Activated CD4-positive, alpha-beta T cell treated with anti-CD3 and anti-CD28 coated beads, Interleukin-2, Interleukin-6, amounts not matched to agents 100 ng/mL and 50 ng/mL, durations not matched to agents 16 hours and 8 hours (primary cell): ENCODE results near the gene FAT1.
"Not testable (repeated sequence)": the region's sequence is repeated elsewhere in the genome, so short reads cannot be mapped to it uniquely, and the experiment has no call there.

Experiments
- DNase-seq: peaks from one replicate; pipeline ENCODE4 v3.0.0-alpha.2; 2020

The FAT1 gene

GRCh38 chr4:186723292-186724057, at the start of gene FAT1:
FAT1 (minus strand) TSS chr4:186723856; CDS start chr4:186709827, 14,029 bp downstream.
- no peak for DNase-seq

DNA sequence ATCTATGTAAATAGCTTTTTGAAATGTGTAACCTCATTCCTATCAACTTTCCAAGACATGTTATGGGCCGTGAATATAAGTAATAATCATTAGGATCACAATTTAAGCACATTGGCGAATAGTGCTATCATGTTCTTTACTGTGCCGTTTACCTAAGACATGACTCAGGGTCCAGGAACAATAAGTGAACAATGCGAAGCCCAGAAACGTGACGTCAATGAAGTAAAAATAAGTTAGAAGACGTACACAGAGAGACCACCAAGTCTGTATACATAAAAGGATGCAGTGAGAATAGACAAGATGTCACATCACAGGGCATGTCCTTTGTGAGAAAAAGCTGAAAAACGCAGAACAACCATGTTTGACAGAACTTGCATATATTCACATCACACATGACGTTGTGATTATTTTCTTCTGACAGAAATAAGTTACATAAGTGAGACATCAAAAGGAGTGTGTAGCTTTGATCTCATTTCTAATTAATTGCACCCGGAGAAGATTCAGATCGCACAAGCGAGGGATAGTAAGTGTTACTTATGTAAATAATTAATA, 49.4 kb upstream of the FAT1 start:
- DNase-seq, result no peak

- DNase-seq, result no peak
Observed at GRCh38 chr4:186771624-186772023, 48.0 kb upstream of the FAT1 start.

DNA sequence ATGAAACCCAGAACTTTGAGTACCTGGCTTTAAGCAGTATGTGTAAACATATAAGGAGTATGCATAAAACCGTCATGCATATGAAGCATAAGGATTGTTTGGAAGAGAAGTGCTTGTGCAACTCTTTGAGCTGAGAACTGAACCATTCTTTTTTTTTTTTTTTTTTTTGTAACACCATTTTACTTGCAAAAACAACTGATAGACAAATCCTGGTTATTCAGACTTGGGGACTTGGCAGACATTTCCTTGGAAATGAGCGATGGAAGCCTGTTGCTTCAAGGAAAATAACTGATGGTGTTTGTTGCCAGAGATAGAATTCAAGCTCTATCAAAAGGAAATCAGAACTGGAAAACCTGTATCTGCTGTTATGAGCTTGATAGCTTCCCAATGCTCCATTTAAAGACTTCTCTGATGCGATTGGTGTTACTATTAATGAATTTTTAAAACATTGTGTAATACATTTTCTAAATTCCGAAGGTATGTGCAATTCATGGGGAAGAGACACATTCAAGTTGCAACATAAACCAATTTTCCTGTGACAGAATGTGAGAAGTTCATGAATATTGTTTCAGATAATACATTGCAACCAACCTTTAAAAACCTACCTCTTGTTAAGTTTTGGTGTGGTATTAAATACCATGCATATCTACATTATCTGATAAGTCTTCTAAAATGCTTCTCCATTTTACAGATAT, 47.0 kb upstream of the FAT1 start:
- no peak for DNase-seq

DNA sequence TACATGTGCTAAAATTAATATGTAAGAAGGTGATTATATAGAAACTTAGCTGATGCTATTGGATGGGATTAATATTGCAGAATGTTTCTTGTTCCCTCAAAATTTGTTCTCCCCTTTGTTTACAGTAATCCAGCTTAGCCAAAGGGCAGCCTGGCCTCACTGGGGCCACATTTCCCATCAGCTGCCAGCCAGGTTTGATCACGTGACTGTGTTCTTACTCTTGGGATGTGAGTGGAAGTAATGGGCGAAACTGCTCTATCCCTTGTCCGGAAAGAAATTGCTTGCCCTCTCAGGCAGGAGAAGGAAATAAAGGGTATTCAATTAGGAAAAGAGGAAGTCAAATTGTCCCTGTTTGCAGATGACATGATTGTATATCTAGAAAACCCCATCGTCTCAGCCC, 44.1 kb upstream of the FAT1 start:
- DNase-seq, result no peak

DNA sequence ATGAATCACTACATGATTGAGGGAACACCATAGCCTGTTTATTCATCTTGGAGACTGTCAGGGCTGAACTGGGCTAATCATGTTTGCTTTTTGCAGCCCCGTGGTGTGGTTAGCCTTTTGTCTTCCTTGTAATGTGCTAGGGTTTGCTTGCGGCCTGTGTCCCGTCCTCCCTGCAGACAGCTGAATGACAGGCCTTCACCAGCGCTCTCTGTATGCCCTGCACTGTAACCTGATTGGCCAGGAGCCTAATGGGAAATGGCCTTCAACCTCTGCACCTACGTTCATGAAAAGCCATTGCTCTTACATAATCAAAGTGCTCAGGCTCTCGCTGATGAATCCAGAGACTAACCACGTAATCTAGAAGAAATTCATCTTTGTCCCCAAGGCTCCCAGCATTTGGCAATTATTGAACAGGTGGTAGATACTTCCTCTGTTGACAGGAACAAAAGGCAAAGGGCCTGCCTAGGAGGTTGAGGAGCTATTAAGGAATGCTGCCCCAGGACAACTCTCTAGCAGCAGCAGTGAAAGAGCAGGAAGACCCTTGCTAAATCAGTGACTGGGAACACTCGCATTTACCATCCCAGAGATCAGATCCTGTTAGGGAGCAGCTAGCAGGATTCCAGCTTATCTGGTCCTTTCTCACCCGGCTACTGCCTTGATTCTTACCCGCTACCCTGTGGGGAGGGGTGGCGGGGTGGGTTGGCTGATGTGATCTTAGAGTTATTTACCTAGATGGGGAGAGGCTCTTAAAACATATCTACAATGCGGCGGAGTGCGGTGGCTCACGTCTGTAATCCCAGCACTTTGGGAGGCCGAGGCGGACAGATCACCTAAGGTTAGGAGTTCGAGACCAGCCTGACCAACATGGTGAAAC, 42.3 kb upstream of the FAT1 start:
- no peak for DNase-seq

- DNase-seq, result no peak
Observed at GRCh38 chr4:186765138-186765537, 41.5 kb upstream of the FAT1 start.

DNA sequence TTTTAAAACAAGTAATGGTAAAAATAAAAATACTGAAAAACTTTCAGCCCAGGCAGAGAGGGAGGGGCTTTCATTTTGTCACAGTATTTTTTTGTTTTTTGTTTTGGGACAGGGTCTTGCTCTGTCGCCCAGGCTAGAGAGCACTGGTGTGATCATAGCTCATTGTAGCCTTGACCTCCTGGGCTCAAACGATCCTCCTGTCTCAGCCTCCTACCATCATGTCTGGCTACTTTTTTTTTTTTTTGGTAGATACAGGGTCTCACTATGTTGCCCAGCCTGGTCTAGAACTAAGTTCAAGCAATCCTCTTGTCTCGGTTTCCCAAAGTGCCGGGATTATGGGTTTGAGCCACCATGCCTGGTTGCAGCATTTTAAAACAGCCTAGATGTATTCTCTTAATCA, 40.8 kb upstream of the FAT1 start:
- DNase-seq, result no peak

DNA sequence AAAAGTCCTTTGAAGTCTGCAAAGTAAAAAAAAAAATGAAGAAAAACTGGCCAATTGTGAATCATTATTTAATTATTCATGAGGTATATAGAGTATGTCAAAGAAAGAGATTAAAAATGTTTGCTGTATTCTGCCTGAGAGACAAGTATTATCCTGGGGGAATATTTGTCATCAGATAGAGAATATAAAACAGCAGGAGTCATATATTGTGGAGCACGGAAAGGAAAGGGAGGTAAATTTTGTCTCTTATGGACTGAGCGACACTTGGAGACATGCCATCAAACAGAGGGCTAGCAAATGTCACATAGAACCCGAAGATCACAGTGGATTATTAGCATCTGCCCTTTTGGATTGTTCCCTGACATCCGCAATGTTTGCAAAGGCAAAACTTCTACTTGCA, 39.2 kb upstream of the FAT1 start:
- no peak for DNase-seq

DNA sequence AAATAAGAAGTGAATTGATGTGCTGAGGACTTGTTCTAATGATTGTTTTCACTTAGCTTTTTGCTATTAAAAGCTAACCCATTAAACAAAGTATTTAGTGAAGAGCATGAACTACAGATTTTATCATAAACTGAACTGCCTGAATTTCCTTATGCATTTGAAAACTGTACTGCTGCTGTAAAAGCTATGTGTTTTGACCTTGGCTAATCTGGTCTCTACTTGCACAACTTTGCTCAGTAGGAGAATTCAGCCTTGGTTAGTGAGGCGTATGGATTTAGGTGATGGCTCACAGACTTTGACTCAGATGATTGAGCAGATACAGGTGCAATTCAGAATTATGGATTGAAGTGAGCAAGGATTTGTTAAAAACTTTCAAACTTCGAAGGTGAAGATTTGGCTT, 38.7 kb upstream of the FAT1 start:
- DNase-seq, result no peak

DNA sequence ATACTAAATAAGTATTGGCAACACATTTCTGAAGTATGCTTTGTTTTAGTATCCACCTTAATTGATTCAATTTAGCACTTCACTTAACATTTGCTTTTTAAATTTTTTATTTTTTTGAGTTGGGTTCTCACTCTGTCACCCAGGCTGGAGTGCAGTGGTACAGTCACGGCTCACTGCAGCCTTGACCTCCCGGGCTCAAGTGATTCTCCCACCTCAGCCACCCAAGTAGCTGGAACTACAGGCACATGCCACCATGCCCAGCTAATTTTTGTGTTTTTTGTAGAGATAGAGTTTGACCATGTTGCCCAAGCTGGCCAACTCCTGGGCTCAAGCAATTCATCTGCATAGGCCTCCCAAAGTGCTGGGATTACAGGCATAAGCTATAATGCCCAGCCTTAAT, 38.3 kb upstream of the FAT1 start:
- not testable (repeated sequence) for DNase-seq

GRCh38 chr4:186761393-186761792, 37.7 kb upstream of the FAT1 start:
- DNase-seq, result no peak

DNA sequence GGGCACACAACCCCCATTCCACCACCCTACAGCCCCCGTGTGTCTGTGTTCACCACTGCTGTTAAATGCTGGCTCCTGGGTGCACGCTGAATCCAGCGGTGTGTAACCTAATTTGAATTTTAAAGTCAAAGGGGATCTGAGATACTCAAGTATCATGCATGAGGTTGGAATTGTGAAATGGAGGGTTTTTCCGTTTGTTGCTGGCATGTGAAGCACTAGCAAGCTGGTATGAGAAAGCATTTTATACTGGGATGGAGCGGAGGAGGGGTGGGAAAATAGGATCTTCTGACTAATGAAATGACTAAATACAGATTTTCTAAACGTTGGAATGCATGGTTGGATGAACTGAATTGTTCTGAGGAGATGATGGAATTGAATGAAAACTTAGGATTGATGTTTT, 36.9 kb upstream of the FAT1 start:
- no peak for DNase-seq

DNA sequence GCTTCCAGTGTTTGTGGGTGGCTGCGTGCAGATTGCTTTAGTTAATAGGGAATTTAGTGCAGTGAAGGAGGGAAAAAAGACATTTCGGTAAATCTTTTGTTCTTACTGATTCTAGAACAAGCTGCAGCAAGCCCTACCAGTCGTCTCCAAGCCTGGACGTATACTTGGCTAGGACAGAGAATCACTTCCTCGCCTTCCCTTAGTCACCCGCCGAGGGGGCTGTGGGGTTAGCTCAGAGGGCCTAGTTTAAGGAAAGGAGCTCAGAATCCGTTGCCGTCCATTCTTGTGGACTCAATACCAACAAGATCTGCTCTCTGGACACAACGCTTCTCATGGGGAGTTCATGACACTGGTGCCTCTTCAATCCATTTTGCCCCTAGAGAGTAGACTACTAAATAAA, 36.3 kb upstream of the FAT1 start:
- DNase-seq, result no peak

DNA sequence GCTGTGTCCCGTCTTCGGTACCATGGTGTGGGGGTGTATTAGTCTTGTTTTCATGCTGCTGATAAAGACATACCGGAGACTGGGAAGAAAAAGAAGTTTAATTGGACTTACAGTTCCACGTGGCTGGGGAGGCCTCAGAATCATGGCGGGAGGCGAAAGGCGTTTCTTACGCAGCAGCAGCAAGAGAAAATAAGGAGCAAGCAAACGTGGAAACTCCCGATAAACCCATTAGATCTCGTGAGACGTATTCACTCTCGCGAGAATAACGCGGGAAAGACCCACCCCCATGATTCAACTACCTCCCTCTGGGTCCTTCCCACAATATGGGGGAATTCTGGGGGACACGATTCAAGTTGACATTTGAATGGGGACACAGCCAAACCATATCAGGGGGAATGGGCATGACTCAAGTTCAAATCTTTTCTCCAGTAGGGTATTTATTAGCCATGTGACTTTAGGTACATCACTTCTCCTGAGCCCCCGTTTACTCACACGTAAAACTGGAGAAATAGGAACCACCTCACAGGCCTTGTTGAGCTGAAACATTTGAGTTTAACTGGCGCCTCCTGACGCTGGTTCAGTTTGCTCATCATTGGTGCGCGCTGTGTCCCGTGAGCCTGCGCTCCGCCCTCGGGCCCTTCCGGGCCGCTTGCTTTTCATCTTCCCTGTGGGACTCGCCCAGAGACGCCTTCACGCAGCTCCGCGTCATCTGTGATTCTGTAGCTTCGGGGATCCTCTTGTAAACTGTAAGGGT, 35.5 kb upstream of the FAT1 start:
- DNase-seq, result no peak

GRCh38 chr4:186757696-186758355, 34.2 kb upstream of the FAT1 start:
- no peak for DNase-seq

- not testable (repeated sequence) for DNase-seq
Observed at GRCh38 chr4:186756550-186756949, 32.9 kb upstream of the FAT1 start.

DNA sequence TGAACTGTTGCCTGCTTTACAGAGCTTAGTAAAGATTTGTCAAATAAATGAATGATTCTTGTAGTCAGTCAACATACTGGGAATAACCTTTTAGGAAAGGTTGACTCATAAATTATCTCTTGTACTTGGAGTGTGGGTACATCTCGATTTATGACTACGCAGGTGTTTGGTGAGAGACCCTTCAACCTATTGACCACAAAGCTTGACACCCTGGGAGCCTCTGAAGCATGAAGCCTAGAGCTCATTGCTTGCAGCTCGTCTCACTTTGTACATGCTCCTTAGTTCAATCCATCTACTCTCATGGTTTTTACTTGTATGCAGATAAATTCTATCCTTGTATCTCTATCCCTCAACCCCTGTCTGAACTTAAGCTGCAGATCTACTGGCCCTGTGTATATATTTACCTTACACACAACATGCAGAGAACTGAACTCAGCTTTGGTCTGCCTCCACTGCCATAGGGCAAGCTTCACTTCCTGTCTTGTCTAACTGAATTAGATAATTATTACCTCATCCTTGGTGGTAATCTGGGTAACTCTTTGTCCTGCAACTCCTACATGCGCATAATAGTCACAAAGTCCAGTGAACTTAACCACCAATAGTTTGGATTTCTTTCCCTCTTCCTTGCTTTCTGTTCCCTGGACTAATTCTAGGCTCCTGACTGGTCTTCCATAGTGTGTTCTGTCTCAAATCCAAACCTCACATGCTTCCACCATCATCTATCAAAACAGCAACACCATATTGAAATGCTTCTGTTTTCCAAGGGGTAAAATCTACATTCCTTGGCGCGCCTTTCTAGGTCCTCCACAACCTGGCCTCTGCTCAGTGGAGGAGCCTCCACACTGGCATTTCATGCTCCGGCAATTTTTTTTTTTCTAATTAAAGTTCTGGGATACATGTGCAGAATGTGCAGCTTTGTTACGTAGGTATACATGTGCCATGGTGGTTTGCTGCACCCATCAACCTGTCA, 32.2 kb upstream of the FAT1 start:
- no peak for DNase-seq

DNA sequence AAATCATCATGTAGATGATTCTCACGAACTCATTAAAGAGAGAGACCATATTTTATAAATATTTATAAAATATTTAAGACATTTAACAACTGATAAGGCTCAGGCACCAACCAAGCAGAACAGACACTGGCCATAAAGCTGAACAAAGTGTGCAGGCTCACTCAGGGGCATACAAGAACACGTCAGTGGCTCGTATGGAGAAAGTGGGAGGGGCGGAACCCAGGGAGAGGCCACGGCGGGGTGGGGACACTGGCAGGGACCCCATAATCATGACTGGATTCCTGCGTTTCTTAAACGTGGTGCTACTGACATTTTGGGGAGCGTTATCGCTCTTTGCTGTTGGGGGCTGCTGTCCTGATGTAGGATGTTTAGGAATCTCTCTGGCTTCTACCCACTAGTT, 31.3 kb upstream of the FAT1 start:
- DNase-seq, result no peak

GRCh38 chr4:186752325-186752724, 28.7 kb upstream of the FAT1 start:
- DNase-seq, result no peak
